WERI-Rb-1 (cell line): ENCODE measurements around the gene ZBTB39.
"Not testable (repeated sequence)": the region's sequence is repeated elsewhere in the genome, so short reads cannot be mapped to it uniquely, and the experiment has no call there.

Source experiments
- DNase-seq: peaks from one replicate; pipeline ENCODE4 v3.0.0-alpha.2; 2020
- H3K27ac ChIP-seq: fragments of 250-450 bp; sonication (Bioruptor Pico); 2 replicates; pipeline ENCODE4 v1.5.1; 2020; ENCODE audit warnings: mild to moderate bottlenecking, moderate library complexity
- H3K27me3 ChIP-seq: fragments of 250-450 bp; sonication (Bioruptor Pico); 2 replicates; pipeline ENCODE4 v1.5.1; 2021; ENCODE audit warnings: mild to moderate bottlenecking, low read depth, moderate library complexity; ENCODE audit not compliant: insufficient read depth, severe bottlenecking
- H3K36me3 ChIP-seq: fragments of 250-450 bp; sonication (Bioruptor Pico); 2 replicates; pipeline ENCODE4 v1.5.1; 2020; ENCODE audit warnings: mild to moderate bottlenecking, moderate library complexity
- H3K4me3 ChIP-seq: 2 replicates; pipeline ENCODE4 v1.5.1; 2011; ENCODE audit warnings: low read depth, mild to moderate bottlenecking, control low read depth, low read length
- H3K9me3 ChIP-seq: fragments of 250-450 bp; sonication (Bioruptor Pico); 2 replicates; pipeline ENCODE4 v1.5.1; 2021; ENCODE audit warnings: mild to moderate bottlenecking, moderate library complexity; ENCODE audit not compliant: severe bottlenecking
- CTCF ChIP-seq: IDR thresholded peaks from 2 replicates; pipeline ENCODE4 v1.5.1; 2011; ENCODE audit warnings: low read depth, mild to moderate bottlenecking, control low read depth, inconsistent platforms, low read length

Gene ZBTB39

GRCh38 chr12:56962247-56962646 is 44.1 kb downstream of the ZBTB39 start:
- H3K36me3 ChIP-seq, H3K27ac ChIP-seq, DNase-seq, H3K4me3 ChIP-seq, H3K27me3 ChIP-seq: not testable (repeated sequence)
- H3K9me3 ChIP-seq: peaks cover 19% of the 10 kb centered on the region

- no peak for DNase-seq
- Histone ChIP-seq H3K4me3 (no peak overlapping the region), H3K27ac (no peak overlapping the region), H3K36me3 (no peaks in the 10 kb centered on the region), H3K9me3 (peaks cover 14% of the 10 kb centered on the region), H3K27me3 (peaks cover 16% of the 10 kb centered on the region)
- TF ChIP-seq CTCF: no peak
Observed at GRCh38 chr12:56958422-56958821, 47.9 kb downstream of the ZBTB39 start.

- Histone ChIP-seq H3K9me3 (peaks cover 14% of the 10 kb centered on the region), H3K27me3 (peaks cover 18% of the 10 kb centered on the region), H3K36me3 (no peaks in the 10 kb centered on the region), H3K4me3 (no peak within 1 kb of the TSS), H3K27ac (no peak within 1 kb of the TSS)
- no peak for TF ChIP-seq CTCF
- no peak for DNase-seq
Observed at GRCh38 chr12:56957229-56958052, 48.9 kb downstream of the ZBTB39 start, which contains the start of gene RDH16. Gene RDH16 (minus strand): TSS chr12:56957608. CDS start chr12:56957462, 146 bp downstream.

GRCh38 chr12:56955631-56956256 is 50.6 kb downstream of the ZBTB39 start:
- Histone ChIP-seq H3K27ac (no peak overlapping the region), H3K36me3 (no peaks in the 10 kb centered on the region), H3K9me3 (peaks cover 14% of the 10 kb centered on the region), H3K27me3 (peaks cover 21% of the 10 kb centered on the region), H3K4me3 (no peak overlapping the region)
- no peak for TF ChIP-seq CTCF
- no peak for DNase-seq

- DNase-seq: no peak
- H3K4me3 ChIP-seq: no peak overlapping the region
Observed at GRCh38 chr12:56954958-56955355, 51.4 kb downstream of the ZBTB39 start.

More at GRCh38 chr12:56954958-56955355, 51.4 kb downstream of the ZBTB39 start:
- no peaks in the 10 kb centered on the region for H3K36me3 ChIP-seq
- H3K27me3 ChIP-seq: peaks cover 21% of the 10 kb centered on the region
- no peak for TF ChIP-seq CTCF
- peaks cover 14% of the 10 kb centered on the region for H3K9me3 ChIP-seq
- no peak overlapping the region for H3K27ac ChIP-seq
